Endothelial cell (in vitro differentiated cells): ENCODE results near the gene ATIC. TPM values are rescaled to one million over a fixed set of nuclear protein-coding genes. Genes with fewer than 3 reads are reported as not detected.
"Not testable (repeated sequence)": the region's sequence is repeated elsewhere in the genome, so short reads cannot be mapped to it uniquely, and the experiment has no call there.

Source experiments
- DNase-seq: peaks from one replicate; pipeline ENCODE4 v3.0.0; 2021; ENCODE audit warnings: low spot score
- H3K27ac Mint-ChIP-seq: one replicate; pipeline ENCODE4 v1.8.0; 2021; ENCODE audit warnings: mixed read lengths, inconsistent platforms; ENCODE audit not compliant: unreplicated experiment
- H3K27me3 Mint-ChIP-seq: one replicate; pipeline ENCODE4 v1.8.0; 2021; ENCODE audit warnings: mild to moderate bottlenecking, moderate library complexity, mixed read lengths, inconsistent platforms; ENCODE audit not compliant: unreplicated experiment
- H3K36me3 Mint-ChIP-seq: one replicate; pipeline ENCODE4 v1.8.0; 2021; ENCODE audit warnings: mild to moderate bottlenecking, low read depth, mixed read lengths, inconsistent platforms; ENCODE audit not compliant: unreplicated experiment
- H3K4me1 Mint-ChIP-seq: one replicate; pipeline ENCODE4 v1.8.0; 2021; ENCODE audit warnings: mild to moderate bottlenecking, mixed read lengths, inconsistent platforms; ENCODE audit not compliant: unreplicated experiment
- H3K4me3 Mint-ChIP-seq: one replicate; pipeline ENCODE4 v1.8.0; 2021; ENCODE audit warnings: mild to moderate bottlenecking, mixed read lengths, inconsistent platforms; ENCODE audit not compliant: unreplicated experiment
- H3K9me3 Mint-ChIP-seq: one replicate; pipeline ENCODE4 v1.8.0; 2021; ENCODE audit warnings: mixed read lengths, inconsistent platforms; ENCODE audit not compliant: unreplicated experiment
- total RNA-seq: library from RNA; stranded (reverse); fragmentation: NEBNext Ultra II Directional; extraction: Animal tissue kit (Norgen Biotek cat#: 25700); gene quantifications from one replicate; pipeline ENCODE4 v1.2.1, GENCODE V29; 2021; ENCODE audit not compliant: unreplicated experiment
- TF ChIP-seq, protein P1 (sequence below): fragments of 200-600 bp; sonication (generic); IDR thresholded peaks from one replicate; pipeline ENCODE4 v1.5.0; 2021; ENCODE audit warnings: antibody characterized with exemption; ENCODE audit not compliant: unreplicated experiment

Gene ATIC
- total RNA-seq, 1 donor from 2014 or later, result 29.3 TPM

DNA sequence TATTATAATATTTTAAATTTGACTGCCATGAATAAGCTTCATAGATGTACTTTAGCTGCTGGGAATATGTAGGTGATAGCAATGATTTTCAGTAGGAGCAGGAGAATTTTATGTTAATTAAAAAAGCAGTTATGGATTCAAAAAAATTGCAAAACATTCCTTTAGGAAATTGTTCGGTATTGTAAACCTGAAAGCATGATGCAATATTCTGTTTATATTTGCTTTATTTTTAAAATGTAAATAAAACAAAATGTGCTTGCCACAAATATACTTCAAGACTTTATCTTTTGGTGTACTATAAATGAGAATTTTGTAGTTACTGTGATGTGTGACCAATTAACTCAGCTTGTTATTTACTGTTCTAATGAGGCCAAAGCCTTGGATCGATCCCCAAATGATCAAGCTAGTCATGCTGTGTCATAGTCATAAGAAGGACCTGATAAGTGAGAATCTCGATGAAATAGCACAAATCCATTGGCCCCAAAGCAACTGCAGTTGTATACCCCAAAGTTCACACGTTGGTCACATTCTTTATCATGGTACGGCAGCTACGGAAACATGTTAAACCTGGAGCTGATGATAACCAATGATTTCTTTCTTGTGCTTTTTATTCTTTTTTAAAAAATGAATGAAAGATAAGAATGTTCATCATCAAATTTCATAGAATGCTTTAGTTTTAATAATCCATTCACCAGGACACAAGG, 23.6 kb upstream of the ATIC start:
- H3K27me3 Mint-ChIP-seq, result no peaks in the 10 kb centered on the region
- no peaks in the 10 kb centered on the region for H3K4me1 Mint-ChIP-seq
- H3K36me3 Mint-ChIP-seq, result no peaks in the 10 kb centered on the region
- TF ChIP-seq, protein P1, sequence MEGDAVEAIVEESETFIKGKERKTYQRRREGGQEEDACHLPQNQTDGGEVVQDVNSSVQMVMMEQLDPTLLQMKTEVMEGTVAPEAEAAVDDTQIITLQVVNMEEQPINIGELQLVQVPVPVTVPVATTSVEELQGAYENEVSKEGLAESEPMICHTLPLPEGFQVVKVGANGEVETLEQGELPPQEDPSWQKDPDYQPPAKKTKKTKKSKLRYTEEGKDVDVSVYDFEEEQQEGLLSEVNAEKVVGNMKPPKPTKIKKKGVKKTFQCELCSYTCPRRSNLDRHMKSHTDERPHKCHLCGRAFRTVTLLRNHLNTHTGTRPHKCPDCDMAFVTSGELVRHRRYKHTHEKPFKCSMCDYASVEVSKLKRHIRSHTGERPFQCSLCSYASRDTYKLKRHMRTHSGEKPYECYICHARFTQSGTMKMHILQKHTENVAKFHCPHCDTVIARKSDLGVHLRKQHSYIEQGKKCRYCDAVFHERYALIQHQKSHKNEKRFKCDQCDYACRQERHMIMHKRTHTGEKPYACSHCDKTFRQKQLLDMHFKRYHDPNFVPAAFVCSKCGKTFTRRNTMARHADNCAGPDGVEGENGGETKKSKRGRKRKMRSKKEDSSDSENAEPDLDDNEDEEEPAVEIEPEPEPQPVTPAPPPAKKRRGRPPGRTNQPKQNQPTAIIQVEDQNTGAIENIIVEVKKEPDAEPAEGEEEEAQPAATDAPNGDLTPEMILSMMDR, result no peak
- H3K4me3 Mint-ChIP-seq, result no peak overlapping the region
- H3K27ac Mint-ChIP-seq, result no peak overlapping the region
- no peak for DNase-seq
- H3K9me3 Mint-ChIP-seq, result no peaks in the 10 kb centered on the region

DNA sequence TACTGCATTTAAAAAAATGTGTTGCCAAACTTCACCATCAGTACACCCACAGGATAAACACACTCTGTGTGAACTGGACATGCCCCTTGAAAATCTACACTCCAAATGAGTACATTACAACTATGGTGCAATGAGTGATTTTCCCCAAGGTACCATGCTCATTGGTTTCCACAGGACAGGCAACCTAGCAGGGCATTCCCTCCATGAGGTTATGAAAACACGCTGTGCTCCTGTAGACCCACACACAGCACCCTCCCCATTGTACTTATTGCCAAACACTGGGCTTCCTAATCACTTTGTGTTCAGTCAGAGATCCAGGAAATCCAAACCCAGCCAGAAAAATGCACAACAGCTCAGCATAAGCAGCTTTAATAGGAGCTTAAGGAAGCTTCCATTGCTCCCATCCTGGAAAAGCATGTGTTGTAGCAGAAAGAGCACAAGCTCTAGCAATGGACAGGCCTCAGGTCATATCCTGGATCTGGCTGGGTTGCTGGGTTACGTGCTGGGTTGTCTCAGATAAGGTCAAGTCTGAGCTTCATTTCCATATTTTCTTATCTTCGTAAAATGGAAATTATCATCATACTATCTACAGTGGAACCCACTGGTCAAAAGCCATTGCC, 20.8 kb upstream of the ATIC start:
- no peak for DNase-seq
- no peak overlapping the region for H3K4me3 Mint-ChIP-seq
- no peaks in the 10 kb centered on the region for H3K9me3 Mint-ChIP-seq
- H3K4me1 Mint-ChIP-seq, result no peaks in the 10 kb centered on the region
- TF ChIP-seq, protein P1, result no peak
- H3K36me3 Mint-ChIP-seq, result no peaks in the 10 kb centered on the region
- no peaks in the 10 kb centered on the region for H3K27me3 Mint-ChIP-seq
- H3K27ac Mint-ChIP-seq, result no peak overlapping the region

- H3K4me1 Mint-ChIP-seq, result no peaks in the 10 kb centered on the region
- DNase-seq, result no peak
- no peaks in the 10 kb centered on the region for H3K9me3 Mint-ChIP-seq
- no peak overlapping the region for H3K4me3 Mint-ChIP-seq
- TF ChIP-seq, protein P1, result no peak
- no peaks in the 10 kb centered on the region for H3K27me3 Mint-ChIP-seq
- H3K36me3 Mint-ChIP-seq, result no peaks in the 10 kb centered on the region
- no peak overlapping the region for H3K27ac Mint-ChIP-seq
Measured at GRCh38 chr2:215293879-215294278, 18.0 kb upstream of the ATIC start.

- Mint-ChIP-seq H3K27me3 (peaks cover 2% of the 10 kb centered on the region), H3K4me1 (no peaks in the 10 kb centered on the region), H3K27ac (no peak overlapping the region), H3K9me3 (no peaks in the 10 kb centered on the region), H3K4me3 (no peak overlapping the region), H3K36me3 (no peaks in the 10 kb centered on the region)
- no peak for DNase-seq
- TF ChIP-seq, protein P1, result no peak
Measured at GRCh38 chr2:215299337-215299859, 12.5 kb upstream of the ATIC start.

- Mint-ChIP-seq H3K9me3 (no peaks in the 10 kb centered on the region), H3K27me3 (peaks cover 2% of the 10 kb centered on the region), H3K36me3 (no peaks in the 10 kb centered on the region)
Measured at GRCh38 chr2:215301994-215302393, 9.9 kb upstream of the ATIC start.

DNA sequence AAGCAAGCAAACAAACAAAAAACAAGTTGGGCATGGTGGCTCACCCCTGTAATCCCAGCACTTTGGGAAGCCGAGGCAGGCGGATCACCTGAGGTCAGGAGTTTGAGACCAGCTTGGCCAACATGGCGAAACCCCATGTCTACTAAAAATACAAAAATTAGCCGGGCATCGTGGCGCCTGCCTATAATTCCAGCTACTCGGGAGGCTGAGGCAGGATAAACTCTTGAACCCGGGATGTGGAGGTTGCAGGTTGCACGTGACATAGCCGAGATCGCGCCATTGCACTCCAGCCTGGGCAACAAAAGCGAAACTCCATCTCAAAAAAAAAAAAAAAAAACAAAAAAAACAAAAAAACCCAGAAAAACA, 617 bp upstream of the ATIC start:
- peak overlapping the region; percentile 51 for H3K4me3 Mint-ChIP-seq
- not testable (repeated sequence) for H3K27me3 Mint-ChIP-seq, H3K9me3 Mint-ChIP-seq, H3K4me1 Mint-ChIP-seq, DNase-seq, H3K27ac Mint-ChIP-seq, H3K36me3 Mint-ChIP-seq

More at GRCh38 chr2:215301994-215302393, 9.9 kb upstream of the ATIC start:
- TF ChIP-seq, protein P1, result no peak
- H3K4me3 Mint-ChIP-seq, result no peak overlapping the region
- no peak for DNase-seq
- no peaks in the 10 kb centered on the region for H3K4me1 Mint-ChIP-seq
- H3K27ac Mint-ChIP-seq, result no peak overlapping the region
